Measurements from ENCODE around the gene AQP1. TPM values are rescaled to one million over a fixed set of nuclear protein-coding genes. Genes with fewer than 3 reads are reported as not detected.

The AQP1 gene
- total and polyA plus RNA-seq, 2 of the 8 experiments (the other 6 are each of a cell fraction or from before 2014, with no cell fraction given), result 0.18 to 0.19 TPM

DNA sequence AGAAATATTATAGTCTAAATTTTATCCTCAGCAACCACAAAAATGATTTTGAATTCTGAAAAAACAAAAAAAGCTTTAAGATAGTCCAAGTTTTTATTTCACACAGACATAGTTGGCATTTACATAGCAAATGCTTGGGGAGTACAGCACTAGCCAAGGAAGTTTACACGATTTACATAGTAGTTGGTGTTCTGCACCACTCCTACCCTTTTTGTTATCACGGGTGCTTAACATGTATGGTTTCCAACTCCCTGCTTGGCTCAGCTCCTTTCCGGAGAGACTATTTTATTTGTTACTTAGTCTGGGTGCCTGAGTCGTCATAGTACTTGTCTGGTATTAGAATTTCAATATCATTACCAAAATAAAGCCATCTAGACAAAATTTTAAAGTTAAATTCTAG, 43.3 kb downstream of the AQP1 start:
- H3K23me2 ChIP-seq (ENCODE audit: low read depth, low read length), result no peaks in the 10 kb centered on the region
- no peak overlapping the region for H4K5ac ChIP-seq (ENCODE audit: insufficient read length, low read depth, low read length)
- no peaks in the 10 kb centered on the region for H3K36me3 ChIP-seq (ENCODE audit: control insufficient read depth in 2 of 4, insufficient read depth in 4 of 4, low read length in 3 of 4)
- no peaks in the 10 kb centered on the region for H3K79me2 ChIP-seq (ENCODE audit: control insufficient read depth in 1 of 2, insufficient read depth in 2 of 2, low read length in 2 of 2)
- DNase-seq (ENCODE audit: low read depth in 1 of 2, low spot score in 2 of 2) (no peak), FAIRE-seq (no peak)
- ChIA-PET CTCF (ENCODE audit: partially characterized antibody) (no interaction called here), POLR2A (ENCODE audit: partially characterized antibody) (no interaction called here)
- peaks cover 0 to 4% of the 10 kb centered on the region in 2 experiments; a peak in 1 of 4 replicates for H3K9me3 ChIP-seq (ENCODE audit: insufficient read depth in 2 of 2, low read depth in 1 of 2, low read length in 1 of 2)
- H3K27me3 ChIP-seq (replicated peaks in 1 of 4; ENCODE audit: control insufficient read depth in 3 of 4, extremely low read depth in 1 of 4, insufficient read depth in 3 of 4, low read length in 3 of 4), result no peaks in the 10 kb centered on the region
- H2BK20ac ChIP-seq (ENCODE audit: low read length), result no peak overlapping the region
- H3K56ac ChIP-seq (replicated peaks; ENCODE audit: insufficient read length, low read depth, low read length), result no peak overlapping the region
- H2BK12ac ChIP-seq (ENCODE audit: low read depth, low read length), result no peak overlapping the region
- no peak overlapping the region for H3K18ac ChIP-seq (ENCODE audit: extremely low read depth, low read length)
- no peak overlapping the region for H2AK5ac ChIP-seq (ENCODE audit: low read depth, low read length)
- WGBS, 2 experiments (ENCODE audit: extremely low coverage in 1 of 2, insufficient coverage in 1 of 2, insufficient read length in 1 of 2, insufficient replicate concordance in 2 of 2, low coverage in 1 of 2, low lambda C conversion rate in 2 of 2, missing lambda C conversion rate in 1 of 2), result 75% methylated on average over 4 of the region's 4 CpGs; no CpG with 5 or more reads in 1 of the 2 experiments
- no peaks in the 10 kb centered on the region for H3K4me1 ChIP-seq (replicated peaks in 1 of 4; ENCODE audit: control insufficient read depth in 3 of 4, insufficient read depth in 4 of 4, low read length in 3 of 4)
- no peak overlapping the region for H2BK15ac ChIP-seq (ENCODE audit: low read length)
- no peak overlapping the region for H4K8ac ChIP-seq (ENCODE audit: extremely low read depth, insufficient read depth, low read length)
- no peak overlapping the region for H3K4me2 ChIP-seq (ENCODE audit: insufficient read depth in 1 of 2, low read depth in 2 of 2, low read length in 2 of 2)
- no peak overlapping the region for H4K91ac ChIP-seq (replicated peaks; ENCODE audit: insufficient read length, low read length)
- no peak overlapping the region for H3K27ac ChIP-seq (ENCODE audit: low read depth, low read length)
- H3K4me3 ChIP-seq (ENCODE audit: extremely low read depth in 1 of 4, insufficient read depth in 2 of 4, low read depth in 3 of 4, low read length in 4 of 4), result no peak overlapping the region
- H3K79me1 ChIP-seq (ENCODE audit: low read depth, low read length), result no peaks in the 10 kb centered on the region
- no peaks in the 10 kb centered on the region for H4K20me1 ChIP-seq (replicated peaks in 1 of 2; ENCODE audit: control insufficient read depth in 1 of 2, insufficient read depth in 2 of 2, low read length in 2 of 2)
- H2BK120ac ChIP-seq (replicated peaks; ENCODE audit: low read depth, low read length), result no peak overlapping the region
- H3K14ac ChIP-seq (ENCODE audit: insufficient read length), result no peak overlapping the region
- no peak overlapping the region for H3K9ac ChIP-seq (replicated peaks in 1 of 4; ENCODE audit: extremely low read depth in 1 of 4, low read depth in 3 of 4, low read length in 3 of 4)
- H3K4ac ChIP-seq (replicated peaks; ENCODE audit: insufficient read length, low read depth, low read length), result no peak overlapping the region
- no peak overlapping the region for H3K23ac ChIP-seq (ENCODE audit: insufficient read length)
- no peak overlapping the region for H2BK5ac ChIP-seq (ENCODE audit: low read depth, low read length)
- no peak overlapping the region for H2AFZ ChIP-seq (ENCODE audit: low read length)
- TF ChIP-seq CTBP2 (IDR thresholded peaks at IDR 0.05; ENCODE audit: borderline replicate concordance, insufficient read depth, insufficient read length, low read length) (no peak), ZNF274 (IDR thresholded peaks at IDR 0.05; ENCODE audit: borderline replicate concordance, extremely low read depth, low read length) (no peak), SAP30 (IDR thresholded peaks at IDR 0.05; ENCODE audit: insufficient read depth, insufficient replicate concordance, low read length) (no peak), JUN (IDR thresholded peaks at IDR 0.05; ENCODE audit: low read depth, low read length) (no peak), SP4 (IDR thresholded peaks at IDR 0.05; ENCODE audit: low read length) (no peak), RBBP5 (IDR thresholded peaks at IDR 0.05; ENCODE audit: borderline replicate concordance, low read depth, low read length) (no peak), SIX5 (IDR thresholded peaks at IDR 0.05; ENCODE audit: low read depth, low read length) (no peak), TAF1 (IDR thresholded peaks at IDR 0.05; ENCODE audit: low read depth, low read length) (no peak), EZH2 (IDR thresholded peaks at IDR 0.05; ENCODE audit: low read depth, low read length, severe bottlenecking) (no peak), EGR1 (IDR thresholded peaks at IDR 0.05; ENCODE audit: borderline replicate concordance, low read depth, low read length) (no peak)
- TF ChIP-seq, protein P1, sequence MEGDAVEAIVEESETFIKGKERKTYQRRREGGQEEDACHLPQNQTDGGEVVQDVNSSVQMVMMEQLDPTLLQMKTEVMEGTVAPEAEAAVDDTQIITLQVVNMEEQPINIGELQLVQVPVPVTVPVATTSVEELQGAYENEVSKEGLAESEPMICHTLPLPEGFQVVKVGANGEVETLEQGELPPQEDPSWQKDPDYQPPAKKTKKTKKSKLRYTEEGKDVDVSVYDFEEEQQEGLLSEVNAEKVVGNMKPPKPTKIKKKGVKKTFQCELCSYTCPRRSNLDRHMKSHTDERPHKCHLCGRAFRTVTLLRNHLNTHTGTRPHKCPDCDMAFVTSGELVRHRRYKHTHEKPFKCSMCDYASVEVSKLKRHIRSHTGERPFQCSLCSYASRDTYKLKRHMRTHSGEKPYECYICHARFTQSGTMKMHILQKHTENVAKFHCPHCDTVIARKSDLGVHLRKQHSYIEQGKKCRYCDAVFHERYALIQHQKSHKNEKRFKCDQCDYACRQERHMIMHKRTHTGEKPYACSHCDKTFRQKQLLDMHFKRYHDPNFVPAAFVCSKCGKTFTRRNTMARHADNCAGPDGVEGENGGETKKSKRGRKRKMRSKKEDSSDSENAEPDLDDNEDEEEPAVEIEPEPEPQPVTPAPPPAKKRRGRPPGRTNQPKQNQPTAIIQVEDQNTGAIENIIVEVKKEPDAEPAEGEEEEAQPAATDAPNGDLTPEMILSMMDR (IDR thresholded peaks at IDR 0.05; ENCODE audit: control extremely low read depth in 1 of 3, insufficient read depth in 1 of 3, low read depth in 1 of 3, low read length in 3 of 3), result no peak
- TF ChIP-seq, protein P2, sequence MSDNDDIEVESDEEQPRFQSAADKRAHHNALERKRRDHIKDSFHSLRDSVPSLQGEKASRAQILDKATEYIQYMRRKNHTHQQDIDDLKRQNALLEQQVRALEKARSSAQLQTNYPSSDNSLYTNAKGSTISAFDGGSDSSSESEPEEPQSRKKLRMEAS (IDR thresholded peaks at IDR 0.05), result no peak
